Fibroblast of peridontal ligament (primary cell): Measurements from ENCODE around the gene ELK1.
"Not testable (repeated sequence)": the region's sequence is repeated elsewhere in the genome, so short reads cannot be mapped to it uniquely, and the experiment has no call there.

ENCODE experiments used
- DNase-seq: peaks from one replicate; pipeline ENCODE4 v3.0.0-alpha.2; 2010; ENCODE audit errors: extremely low read depth

The ELK1 gene, protein sequence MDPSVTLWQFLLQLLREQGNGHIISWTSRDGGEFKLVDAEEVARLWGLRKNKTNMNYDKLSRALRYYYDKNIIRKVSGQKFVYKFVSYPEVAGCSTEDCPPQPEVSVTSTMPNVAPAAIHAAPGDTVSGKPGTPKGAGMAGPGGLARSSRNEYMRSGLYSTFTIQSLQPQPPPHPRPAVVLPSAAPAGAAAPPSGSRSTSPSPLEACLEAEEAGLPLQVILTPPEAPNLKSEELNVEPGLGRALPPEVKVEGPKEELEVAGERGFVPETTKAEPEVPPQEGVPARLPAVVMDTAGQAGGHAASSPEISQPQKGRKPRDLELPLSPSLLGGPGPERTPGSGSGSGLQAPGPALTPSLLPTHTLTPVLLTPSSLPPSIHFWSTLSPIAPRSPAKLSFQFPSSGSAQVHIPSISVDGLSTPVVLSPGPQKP

GRCh38 chrX:47650164-47651042 is at the start of gene ELK1:
ELK1 (minus strand) TSS chrX:47650563; CDS start chrX:47641441, 9,122 bp downstream.
- peak; percentile 97 for DNase-seq

DNA sequence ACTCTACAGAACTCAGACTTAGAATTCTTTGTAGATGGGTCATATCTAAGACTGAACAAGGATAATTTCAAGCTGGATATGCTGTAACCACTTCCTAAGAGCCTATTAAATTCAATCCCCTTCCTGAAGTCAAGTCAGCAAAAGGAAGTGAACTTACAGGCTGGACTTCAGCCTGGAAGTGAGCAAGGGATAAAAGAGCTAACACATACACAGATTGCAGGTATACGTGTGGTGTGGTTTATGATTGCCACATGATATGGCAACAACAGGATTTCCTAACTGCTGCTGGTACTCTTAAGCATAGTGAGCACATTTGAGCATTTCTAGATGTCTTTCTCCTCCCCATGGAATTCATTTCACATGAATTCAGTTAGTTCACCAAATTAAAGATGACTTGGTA is 46.8 kb upstream of the ELK1 start:
- peak; percentile 10 for DNase-seq

GRCh38 chrX:47690175-47690574 is 39.8 kb upstream of the ELK1 start:
- DNase-seq = peak; percentile 2

DNA sequence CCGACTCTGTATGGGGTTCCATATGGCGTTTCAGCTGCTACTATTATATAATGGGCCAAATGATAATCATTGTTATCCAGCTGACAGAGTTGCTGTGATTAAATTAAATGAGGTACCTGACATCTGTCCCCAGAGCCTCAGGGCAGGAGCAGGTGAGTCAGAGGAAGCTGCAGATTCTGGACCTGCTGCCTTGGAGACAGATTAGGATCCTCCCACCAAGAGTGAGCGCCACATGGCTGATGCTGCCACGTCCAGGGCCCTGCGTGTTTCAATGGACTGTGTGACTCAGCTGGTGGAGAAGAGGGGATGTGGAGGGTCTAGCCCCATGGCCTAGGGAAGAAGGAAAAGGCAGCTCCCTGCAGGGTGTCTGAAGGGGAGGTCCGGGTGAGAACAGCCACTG is 36.9 kb upstream of the ELK1 start:
- DNase-seq = no peak

DNA sequence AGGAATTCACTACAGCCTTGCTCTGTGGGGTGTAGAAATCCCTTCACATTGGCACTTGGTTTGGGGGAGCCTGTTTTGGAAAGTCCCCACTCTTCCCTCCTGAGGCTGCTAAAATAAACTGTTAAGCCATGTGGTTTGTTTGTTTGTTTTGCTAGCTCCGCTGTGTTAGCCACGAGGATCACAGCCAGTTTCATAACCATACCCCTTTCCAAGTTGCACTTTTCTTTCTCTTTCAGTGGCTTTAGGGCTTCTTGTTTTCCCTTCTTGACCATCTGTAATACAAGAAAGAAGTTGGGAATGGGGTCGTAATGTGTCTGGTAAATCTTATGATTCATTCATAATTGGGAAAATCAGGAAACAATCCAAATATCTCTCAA is 33.5 kb upstream of the ELK1 start:
- DNase-seq = peak; percentile 35

GRCh38 chrX:47683184-47683828 is 32.9 kb upstream of the ELK1 start:
- DNase-seq = no peak

DNA sequence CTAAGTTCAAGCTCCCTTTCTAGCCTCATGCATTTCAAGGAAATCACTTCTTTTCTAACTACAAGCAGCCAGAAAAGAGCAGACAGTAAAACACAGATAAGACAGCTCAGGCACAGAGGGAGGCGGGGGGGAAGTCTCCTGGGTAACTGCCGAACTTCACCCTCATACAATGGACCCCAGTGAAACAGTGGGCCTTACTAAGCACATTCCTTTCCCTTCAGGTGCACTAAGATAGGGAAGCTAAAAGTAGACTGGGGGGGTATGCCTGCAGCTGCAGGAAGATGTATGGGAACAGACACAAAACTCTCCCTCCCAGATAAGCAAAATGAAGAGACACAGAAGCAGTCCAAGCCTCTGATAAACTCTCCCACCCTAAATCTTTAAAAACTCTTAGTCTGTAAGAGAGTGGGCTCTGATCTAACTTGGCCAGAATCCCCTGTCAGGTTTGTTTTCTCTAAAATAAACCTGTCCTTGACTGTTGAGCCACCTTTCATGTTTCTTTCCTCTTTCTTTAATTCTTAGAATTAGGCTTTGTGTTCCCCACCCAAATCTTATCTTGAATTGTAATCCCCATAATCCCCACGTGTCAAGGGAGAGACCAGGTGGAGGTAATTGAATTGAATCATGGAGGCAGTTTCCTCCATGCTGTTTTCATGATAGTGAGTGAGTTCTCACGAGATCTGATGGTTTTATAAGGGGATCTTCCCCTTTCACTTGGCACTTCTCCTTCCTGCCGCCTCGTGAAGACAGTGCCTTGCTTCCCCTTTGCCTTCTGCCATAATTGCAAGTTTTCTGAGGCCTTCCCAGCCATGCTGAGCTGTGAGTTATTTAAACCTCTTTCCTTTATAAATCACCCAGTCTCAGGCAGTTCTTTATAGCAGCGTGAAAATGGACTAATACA is 25.8 kb upstream of the ELK1 start:
- not testable (repeated sequence) for DNase-seq

DNA sequence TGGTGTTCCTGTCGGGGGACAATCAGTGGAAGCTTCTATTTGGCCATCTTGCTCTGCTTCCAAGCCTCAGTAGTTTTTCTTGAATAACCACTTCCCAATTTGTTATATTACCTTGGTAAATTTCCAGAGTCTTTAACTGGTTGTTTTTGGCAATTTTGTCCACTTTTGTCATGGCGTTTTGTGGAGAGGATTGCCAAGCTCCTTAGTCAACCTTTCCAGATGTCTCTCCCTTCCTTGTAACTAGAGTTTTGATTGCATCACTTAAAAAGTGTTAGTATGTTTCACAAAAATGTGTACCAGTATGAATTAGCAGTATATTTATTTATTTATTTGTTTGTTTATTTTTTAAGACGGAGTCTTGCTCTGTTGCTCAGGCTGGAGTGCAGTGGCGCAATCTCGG is 24.4 kb upstream of the ELK1 start:
- no peak for DNase-seq

DNA sequence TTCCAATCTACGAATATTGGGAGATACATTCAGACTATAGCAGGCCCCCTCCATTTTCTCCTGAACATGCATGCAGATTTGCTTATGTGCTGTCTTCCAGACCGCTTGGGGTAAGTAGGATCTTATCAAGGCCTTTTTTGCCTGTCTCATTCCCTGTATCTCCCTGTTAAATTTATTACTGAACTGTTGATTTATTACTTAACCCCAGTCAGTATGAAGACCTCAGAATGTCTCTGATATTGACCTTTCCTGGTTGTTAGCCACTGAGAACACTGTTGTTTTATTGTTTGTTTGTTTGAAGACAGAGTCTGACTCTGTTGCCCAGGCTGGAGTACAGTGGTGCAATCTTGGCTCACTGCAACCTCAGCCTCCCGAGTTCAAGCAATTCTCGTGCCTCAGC is 15.4 kb upstream of the ELK1 start:
- DNase-seq = not testable (repeated sequence)

DNA sequence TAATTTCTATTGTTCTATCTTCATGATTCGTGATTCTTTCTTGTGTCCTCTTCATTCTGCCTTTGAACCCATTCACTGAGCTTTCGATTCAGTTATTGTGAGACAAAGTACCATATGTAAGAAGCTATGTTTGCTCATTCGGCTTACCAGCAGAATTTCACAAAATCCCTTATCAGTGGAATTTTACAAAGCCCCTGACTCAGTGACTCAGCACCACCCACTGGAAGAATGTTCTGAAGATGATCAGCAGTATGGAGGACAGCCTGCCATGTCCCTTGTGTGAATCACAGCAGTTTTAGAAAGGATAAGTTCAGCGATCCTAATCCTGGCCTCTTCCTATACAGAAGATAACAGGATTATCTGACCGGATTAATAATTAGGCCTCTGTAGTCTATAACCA is 14.4 kb upstream of the ELK1 start:
- DNase-seq = no peak

DNA sequence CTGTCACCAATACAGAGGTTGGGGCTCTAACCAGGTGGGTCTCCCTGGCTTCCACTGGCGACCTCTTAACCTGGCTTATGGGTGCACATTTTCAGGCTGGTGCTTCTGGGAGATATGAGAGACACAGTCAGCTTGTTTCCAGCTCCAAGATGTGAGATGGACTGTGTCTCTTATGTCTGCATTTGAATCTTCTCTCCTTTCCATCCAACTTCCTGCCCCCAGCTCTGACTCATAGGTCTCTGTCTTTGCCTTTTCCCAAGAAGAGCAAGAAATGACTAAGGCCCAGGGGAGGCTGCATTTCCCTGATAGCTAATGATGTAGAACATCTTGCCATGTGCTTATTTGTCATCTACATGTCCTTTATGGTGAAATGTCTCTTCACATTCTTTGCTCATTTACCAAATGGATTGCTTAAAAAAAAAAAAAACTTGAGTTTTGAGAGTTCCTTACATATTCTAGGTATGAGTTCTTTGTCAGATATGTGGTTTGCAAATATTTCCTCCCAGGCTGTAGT is 11.8 kb upstream of the ELK1 start:
- DNase-seq = peak; percentile 86

DNA sequence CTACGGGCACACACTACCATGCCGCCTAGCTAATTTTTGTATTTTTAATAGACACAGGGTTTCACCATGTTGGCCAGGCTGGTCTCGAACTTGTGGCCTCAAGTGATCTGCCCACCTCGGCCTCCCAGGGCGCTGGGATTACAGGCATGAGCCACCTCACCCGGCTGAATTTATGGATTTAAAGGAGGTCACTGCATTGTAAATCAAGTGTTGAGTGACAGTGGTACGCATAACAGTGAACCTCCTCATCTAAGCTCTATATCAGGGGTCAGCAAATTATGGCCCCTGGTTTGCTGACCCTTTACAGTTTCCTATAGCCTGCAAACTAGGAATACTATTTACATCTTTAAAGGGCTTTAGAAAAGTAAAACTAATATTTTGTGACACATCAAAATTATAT is 11.2 kb upstream of the ELK1 start:
- DNase-seq = no peak

DNA sequence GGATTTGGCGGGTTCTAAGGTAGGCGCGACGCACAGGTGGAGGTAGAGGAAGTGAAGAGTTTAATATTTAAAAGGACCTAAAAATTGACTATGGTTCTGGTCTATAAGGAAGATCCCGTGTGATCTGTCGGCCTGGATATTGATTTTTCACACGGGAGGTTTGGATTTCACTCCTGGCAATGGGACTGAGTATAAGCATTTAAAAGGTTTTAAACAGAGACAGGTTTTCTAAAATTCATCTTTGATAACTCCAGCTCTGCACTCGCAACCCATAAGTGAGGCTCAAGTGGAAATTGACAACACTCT is 9.0 kb upstream of the ELK1 start:
- DNase-seq = no peak

GRCh38 chrX:47658684-47659420 is 8.5 kb upstream of the ELK1 start, which contains the start of gene UXT:
UXT (minus strand) TSS chrX:47659180; CDS start chrX:47658927, 253 bp downstream.
- DNase-seq = peak; percentile 95

GRCh38 chrX:47658301-47658683 is 7.9 kb upstream of the ELK1 start:
- DNase-seq = no peak

- no peak for DNase-seq
Measured at GRCh38 chrX:47651043-47651905, 911 bp upstream of the ELK1 start.

GRCh38 chrX:47649781-47650163 is 591 bp downstream of the ELK1 start:
- no peak for DNase-seq

DNA sequence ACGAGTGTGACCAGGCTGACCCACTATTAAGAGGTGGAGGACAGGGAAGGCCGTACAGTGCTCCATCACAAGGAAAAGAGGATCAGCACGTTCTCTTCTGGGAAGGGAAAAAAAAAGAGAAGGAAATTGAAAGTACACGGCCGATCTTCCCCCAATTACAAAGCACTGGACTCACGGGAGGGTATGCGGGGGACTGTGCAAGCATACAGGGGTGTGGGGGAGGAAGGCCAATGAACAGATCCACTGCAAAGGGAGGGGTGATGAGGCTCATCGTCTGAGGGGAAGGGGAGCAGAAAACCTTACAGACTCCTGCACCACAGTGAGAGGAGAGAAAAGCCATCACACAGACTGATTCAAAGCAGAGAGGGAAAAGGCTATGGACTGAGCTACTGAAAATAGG is 1.1 kb downstream of the ELK1 start:
- no peak for DNase-seq

GRCh38 chrX:47648376-47648775 is 2.0 kb downstream of the ELK1 start:
- no peak for DNase-seq

- DNase-seq = no peak
Measured at GRCh38 chrX:47646636-47647035, 3.7 kb downstream of the ELK1 start.
